NCI-H2081 (cell line): Measurements from ENCODE around the gene LARP4B.

Experiments used
- DNase-seq, 2 experiments: peaks; one replicate each; lab custom pipeline; 2025; lab: John Stamatoyannopoulos, UW

LARP4B gene

DNA sequence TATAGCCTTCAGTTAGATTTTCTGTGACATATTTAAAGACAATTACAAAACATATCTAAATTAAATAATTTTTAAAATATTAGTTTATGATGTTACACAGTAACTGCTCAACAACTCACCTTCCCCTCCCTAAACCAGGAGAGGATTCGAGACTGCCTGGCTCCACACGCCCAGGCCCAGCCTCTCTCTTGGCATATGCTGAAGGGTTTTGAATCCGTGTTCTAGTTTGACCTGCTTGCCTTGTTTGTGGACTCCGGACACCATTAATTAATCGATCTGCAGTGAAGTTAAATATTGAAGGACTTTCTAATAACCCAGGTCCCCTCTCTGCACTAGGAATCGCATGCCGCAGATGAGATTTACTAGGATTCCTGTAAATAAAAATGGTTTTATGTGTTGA is 106.6 kb downstream of the LARP4B start:
- no peak for DNase-seq

DNA sequence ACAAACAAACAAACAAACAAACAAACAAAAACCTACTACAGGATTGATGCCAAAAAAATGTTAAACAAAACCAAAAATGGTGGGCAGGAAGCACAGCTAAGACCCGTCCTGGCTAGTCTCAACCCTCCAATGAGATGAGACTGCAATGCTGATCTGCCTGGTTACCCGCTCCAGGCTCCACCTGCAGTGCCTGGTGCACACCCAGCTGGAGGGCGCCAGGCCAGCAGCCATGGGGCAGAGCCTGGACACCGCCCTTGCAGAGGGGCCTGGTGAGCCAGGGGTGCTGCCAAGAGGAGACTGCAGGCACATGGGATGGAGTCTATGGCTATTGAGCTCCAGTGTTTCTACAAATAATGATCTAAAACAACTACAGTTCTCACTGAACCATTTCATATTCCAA is 107.0 kb downstream of the LARP4B start:
- no peak for DNase-seq

DNA sequence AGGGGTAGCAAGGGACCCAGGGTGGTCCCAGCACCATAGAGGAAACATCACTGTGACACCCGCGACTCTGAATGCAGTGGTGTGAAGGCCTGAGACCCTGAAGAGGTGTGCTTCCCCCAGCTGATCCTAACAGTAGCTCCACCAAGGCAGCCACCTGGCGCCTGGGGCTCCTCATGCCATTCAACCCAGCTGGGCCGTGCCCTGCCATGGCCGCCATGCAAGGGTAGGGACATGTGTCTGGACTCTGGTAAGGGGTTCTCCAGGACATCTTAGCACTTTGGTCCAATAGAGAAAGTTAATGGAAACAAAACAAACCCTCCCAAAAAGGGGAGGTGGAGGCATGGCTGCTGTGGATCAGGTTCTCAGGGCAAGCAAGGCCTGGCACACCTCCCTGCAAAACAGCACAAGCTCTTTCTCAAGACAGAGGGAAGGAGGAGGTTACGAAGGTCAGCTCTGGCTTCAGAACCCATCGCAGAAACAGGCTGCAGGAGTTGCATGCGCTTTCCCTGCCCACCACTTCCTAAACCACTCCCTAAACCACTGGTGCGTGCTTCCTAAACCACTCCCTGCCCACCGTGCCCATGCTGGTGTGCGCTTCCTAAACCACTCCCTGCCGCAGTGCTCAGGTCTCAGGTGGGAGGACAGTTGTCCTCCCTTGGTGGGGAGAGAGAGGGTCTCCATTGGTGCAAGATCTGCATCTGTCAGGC is 108.7 kb downstream of the LARP4B start:
- no peak for DNase-seq

- DNase-seq: no peak
Measured at GRCh38 chr10:822197-822596, 109.3 kb downstream of the LARP4B start.

DNA sequence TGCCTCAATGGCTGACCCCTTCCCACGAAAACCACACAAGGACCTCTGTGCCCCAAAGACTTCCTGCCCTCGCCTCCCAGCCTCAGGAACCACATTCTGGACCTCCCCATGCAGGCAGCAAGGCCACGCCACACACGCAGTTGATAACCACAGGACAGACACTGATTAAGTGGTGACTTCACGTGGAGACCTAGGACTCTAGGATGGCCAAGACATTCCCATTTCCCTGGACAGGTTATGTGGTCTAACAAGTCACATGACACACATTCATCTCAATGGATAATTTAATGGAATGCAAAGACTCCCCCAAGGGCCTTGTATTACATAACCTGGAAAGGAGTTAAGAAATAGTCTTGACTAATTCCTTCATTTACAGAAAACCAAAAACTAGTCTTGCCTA is 110.2 kb downstream of the LARP4B start:
- DNase-seq: no peak

DNA sequence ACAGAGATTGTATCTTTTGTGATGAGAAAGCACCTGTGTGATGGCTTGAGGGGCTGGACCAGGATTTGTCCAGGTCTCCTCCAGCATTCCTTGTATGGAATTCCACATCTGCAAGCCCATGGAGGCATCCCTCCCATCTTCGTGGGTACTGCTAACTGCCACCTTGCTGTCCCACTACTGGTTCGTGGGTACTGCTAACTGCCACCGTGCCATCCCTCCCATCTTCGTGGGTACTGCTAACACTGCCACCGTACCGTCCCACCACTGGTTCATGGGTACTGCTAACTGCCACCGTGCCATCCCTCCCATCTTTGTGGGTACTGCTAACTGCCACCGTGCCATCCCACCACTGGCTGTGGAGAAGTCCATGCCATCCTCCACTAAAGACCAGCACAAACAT is 111.7 kb downstream of the LARP4B start:
- DNase-seq: no peak

DNA sequence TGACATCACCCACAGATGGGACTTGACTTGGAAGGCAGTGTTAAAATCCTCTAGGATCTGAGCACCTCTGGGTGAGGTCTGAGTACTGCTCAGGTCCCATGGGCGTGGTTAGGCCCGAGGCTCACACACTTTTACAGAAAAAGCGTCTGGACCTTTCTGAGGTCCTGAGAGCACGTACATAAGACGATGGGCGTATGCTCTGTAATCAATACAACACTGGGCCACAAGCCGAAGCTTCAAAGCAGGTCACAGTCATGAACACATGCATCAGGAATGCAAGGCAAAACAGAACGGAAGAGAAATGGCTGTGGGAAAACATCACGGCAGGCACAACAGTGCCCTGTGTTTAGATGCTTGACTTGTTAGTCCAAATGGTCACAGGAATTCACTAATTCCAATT is 112.2 kb downstream of the LARP4B start:
- DNase-seq: no peak

DNA sequence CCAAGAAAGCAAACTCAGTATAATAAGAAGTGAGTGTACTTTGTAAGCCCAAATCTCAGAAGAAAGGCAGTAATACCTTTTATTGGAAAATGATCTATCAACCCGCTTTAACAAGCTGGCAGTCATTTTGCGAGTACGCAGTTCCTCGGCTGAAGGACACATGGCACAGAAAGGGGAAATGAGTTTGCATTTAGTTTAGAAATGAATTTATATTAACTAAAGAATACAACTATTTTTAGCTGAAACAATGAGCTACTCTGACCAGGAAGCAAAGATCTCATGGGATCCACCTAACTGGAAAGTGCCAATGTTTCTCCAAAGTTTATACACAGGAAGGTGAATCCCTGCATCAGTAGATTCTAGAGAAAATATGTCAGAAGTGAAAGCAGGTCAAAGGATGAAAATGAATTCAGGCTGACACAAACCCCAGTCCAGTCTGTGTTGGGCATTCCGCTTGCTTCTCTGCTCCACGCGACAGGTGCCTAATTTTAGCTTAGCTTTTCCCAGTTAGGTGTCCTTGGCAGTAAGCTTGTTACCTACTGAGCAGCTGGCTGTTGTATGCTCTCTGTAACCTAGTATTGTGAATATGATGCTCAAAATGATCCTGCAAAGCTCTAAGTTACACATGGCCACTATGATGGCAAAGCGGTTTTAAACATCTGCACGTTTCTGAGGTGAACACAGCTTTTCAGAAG is 112.8 kb downstream of the LARP4B start:
- DNase-seq: no peak

GRCh38 chr10:818010-818409 is 113.5 kb downstream of the LARP4B start:
- DNase-seq: no peak

- no peak for DNase-seq
Measured at GRCh38 chr10:817371-817770, 114.1 kb downstream of the LARP4B start.

DNA sequence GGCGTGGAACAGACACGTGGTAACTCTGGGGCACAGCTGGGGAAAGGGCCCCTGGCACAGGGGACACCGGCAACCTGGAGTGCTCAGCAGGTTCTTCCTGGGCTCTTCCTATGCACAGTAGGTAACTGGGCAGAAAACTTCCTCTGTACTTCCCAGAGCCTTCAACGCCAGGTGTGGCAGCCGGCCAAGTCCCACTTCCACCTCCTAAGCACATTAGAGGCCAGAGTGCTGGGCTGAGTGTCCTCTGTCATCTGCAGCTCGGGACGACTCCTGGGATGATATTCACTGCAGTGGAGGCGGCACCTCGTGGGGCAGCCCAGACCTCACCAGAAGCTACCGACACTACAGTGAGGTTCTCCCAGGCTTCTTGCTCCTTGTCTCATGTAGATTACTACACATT is 114.5 kb downstream of the LARP4B start:
- no peak for DNase-seq

DNA sequence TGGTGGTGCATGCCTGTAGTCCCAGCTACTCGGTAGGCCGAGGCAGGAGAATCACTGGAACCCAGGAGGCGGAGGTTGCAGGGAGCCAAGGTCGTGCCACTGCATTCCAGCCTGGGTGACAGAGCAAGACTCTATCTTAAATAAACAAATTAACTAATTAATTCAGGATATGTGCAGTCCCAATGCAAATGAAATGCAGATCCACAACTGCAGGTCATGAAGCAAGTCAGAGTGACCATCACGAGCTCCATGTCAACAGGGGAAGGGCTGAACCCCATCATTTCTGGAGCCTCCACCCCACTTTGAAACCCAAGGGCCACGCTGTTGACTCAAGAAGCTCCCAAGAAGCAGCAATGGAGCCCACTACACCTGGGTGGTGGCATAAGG is 115.4 kb downstream of the LARP4B start:
- no peak for DNase-seq

GRCh38 chr10:815338-816090 is 116.0 kb downstream of the LARP4B start:
- DNase-seq: no peak

DNA sequence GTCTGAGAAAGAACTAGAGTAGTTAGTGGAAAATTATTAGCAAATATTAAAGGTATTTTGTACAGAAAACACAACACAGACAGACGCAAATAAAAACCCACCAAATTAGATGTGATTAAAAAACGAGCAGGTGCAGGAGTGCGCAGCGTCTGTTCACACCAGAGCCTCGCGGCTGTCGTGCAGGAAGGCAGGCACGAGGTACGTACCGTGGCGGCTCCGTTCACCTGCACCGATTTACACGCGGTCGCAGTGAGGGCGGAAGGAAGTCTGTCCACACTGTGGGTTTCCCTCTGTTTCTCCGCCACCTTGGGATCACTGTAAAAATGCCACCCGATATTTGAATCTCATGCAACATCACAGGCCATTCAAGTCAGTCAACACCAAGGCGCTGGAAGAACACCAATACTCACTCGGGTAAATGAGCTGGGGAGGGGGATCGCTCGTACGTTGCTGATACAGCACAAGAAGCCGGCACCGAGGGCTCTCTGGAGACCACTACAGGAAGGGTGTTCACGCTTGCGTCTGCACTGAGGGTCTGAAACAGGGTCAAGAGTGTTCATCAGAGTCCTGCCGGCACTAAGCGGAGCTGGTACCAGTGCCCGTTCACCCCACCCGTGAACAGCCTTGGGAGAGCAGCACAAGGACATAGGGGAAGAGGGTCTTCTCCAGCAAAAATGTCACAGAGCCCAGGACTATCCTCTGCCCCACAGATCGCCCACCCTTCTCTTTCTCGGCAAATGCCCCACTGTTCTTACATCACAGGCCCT is 116.8 kb downstream of the LARP4B start:
- DNase-seq: no peak

DNA sequence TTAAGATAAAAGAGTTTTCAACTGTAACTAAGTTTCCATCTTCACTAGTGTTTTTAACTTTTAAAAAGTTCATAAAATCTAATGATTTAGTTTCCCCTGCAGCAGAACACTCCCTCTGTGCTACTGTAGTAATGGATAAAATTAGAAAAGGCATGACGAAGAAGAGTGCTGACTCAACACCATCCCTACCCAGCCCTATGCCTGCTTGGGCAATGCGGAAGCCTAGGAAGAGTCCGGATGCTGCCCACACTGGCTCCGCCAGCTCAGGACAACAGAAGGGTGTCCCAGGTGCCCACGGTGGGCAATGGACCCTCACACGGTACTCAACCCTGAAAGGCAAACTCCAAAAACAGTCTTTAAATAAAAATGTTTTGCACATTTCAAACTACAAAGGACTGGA is 118.2 kb downstream of the LARP4B start:
- DNase-seq: no peak

- DNase-seq: no peak
Measured at GRCh38 chr10:812787-813186, 118.7 kb downstream of the LARP4B start.

- DNase-seq: no peak
Measured at GRCh38 chr10:811379-812175, 119.9 kb downstream of the LARP4B start.

- peak in 1 of 2 experiments; percentile 3 for DNase-seq
Measured at GRCh38 chr10:810351-810846, 121.1 kb downstream of the LARP4B start.

GRCh38 chr10:809671-810350 is 121.7 kb downstream of the LARP4B start:
- DNase-seq: no peak

DNA sequence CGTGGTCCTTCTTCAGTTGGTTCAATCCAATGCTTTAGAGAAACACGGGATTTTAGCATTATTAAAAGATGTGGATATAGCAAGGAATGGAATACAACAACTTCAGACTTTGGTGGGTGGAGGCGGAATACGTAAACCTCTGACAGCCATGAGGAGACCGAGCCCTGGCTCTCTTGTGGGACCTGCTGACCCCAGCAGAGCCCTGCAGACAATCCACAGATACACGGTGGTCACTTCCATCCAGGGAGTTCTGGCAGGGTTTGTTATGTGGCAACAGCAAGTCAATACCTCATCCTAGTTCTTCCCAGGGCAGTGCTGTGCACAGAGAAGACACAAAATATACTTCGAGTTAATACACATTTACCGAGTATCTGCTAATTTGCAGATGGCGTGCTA is 123.5 kb downstream of the LARP4B start:
- DNase-seq: no peak
